Smooth muscle cell (in vitro differentiated cells): Measurements from ENCODE around the gene FBXO9. TPM values are rescaled to one million over a fixed set of nuclear protein-coding genes. Genes with fewer than 3 reads are reported as not detected.

Experiments
- DNase-seq: peaks from one replicate; lab custom pipeline; 2025; ENCODE audit not compliant: unreplicated experiment; lab: John Stamatoyannopoulos, UW
- H2AFZ ChIP-seq: fragments of 200-600 bp; sonication (generic); 2 replicates; pipeline ENCODE4 v1.6.0; 2016; ENCODE audit warnings: antibody characterized with exemption, low read depth, mild to moderate bottlenecking
- H3F3A ChIP-seq: fragments of 200-600 bp; sonication (generic); 2 replicates; pipeline ENCODE4 v1.6.0; 2017; ENCODE audit warnings: antibody characterized with exemption, low read depth
- H3K27ac ChIP-seq: fragments of 200-600 bp; sonication (generic); 2 replicates; pipeline ENCODE4 v1.5.1; 2016; ENCODE audit warnings: low read depth, mild to moderate bottlenecking
- H3K27me3 ChIP-seq: fragments of 200-600 bp; sonication (generic); 2 replicates; pipeline ENCODE4 v1.6.1; 2016; ENCODE audit warnings: low read depth, mild to moderate bottlenecking
- H3K36me3 ChIP-seq: fragments of 200-600 bp; sonication (generic); 2 replicates; pipeline ENCODE4 v1.5.1; 2016; ENCODE audit warnings: low read depth
- H3K4me1 ChIP-seq: fragments of 200-600 bp; sonication (generic); 2 replicates; pipeline ENCODE4 v1.5.1; 2016; ENCODE audit warnings: low read depth
- H3K4me2 ChIP-seq: fragments of 200-600 bp; sonication (generic); 2 replicates; pipeline ENCODE4 v1.6.0; 2016; ENCODE audit warnings: mild to moderate bottlenecking
- H3K4me3 ChIP-seq: fragments of 200-600 bp; sonication (generic); 2 replicates; pipeline ENCODE4 v1.5.1; 2016; ENCODE audit warnings: mild to moderate bottlenecking
- H3K79me2 ChIP-seq: fragments of 200-600 bp; sonication (generic); 2 replicates; pipeline ENCODE4 v1.6.0; 2016; ENCODE audit warnings: low read depth, mild to moderate bottlenecking
- H3K9ac ChIP-seq: fragments of 200-600 bp; sonication (generic); 2 replicates; pipeline ENCODE4 v1.6.0; 2016; ENCODE audit warnings: low read depth
- H3K9me3 ChIP-seq: fragments of 200-600 bp; sonication (generic); replicated peaks from 2 replicates; pipeline ENCODE4 v1.5.1; 2016; ENCODE audit warnings: low read depth
- H4K20me1 ChIP-seq: fragments of 200-600 bp; sonication (generic); 2 replicates; pipeline ENCODE4 v1.6.0; 2016; ENCODE audit warnings: low read depth
- CTCF ChIP-seq: fragments of 200-600 bp; sonication (generic); IDR thresholded peaks from 2 replicates; pipeline ENCODE4 v1.5.1; 2017; ENCODE audit warnings: borderline replicate concordance, mild to moderate bottlenecking, antibody characterized with exemption; ENCODE audit not compliant: insufficient read depth, poor library complexity, severe bottlenecking
- WGBS: methylation state at CpG from one replicate; pipeline ENCODE4 v1.1.7; 2016; ENCODE audit warnings: low lambda C conversion rate; 5-methylcytosine and 5-hydroxymethylcytosine counted together
- polyA plus RNA-seq: library from polyadenylated mRNA; unstranded; fragments of >200 nt; fragmentation: Nextera tagmentation; extraction: Ambion mirVana; gene quantifications from 2 replicates; pipeline ENCODE4 v1.2.1, GENCODE V29; 2016
- total RNA-seq: library from RNA; depleted of rRNA; stranded (reverse); fragments of >200 nt; gene quantifications from 2 replicates; pipeline ENCODE4 v1.2.3, GENCODE V29; 2014

Gene FBXO9
- total and polyA plus RNA-seq, 2 experiments from 2014 or later, result 25.5 to 55.1 TPM

DNA sequence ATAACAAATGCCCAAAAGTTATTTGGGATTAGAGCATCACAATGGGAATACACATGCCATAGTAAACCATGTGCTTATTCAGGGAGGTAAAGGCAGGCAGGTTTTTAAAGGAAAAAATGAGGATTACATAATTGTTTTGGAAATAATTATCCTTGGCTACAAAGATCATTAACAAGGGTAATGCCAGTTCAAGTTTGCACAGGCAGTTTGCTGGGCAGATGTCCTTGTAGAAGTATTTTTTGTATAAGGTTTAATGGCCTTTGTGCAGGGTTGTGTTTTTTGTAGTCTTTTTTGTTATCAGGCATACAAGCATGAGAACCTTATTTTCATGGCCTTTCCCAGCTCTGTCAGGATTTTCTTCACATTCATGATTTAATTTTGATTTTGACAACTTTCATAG lies 24.7 kb downstream of the FBXO9 start:
- peaks cover 41% of the 10 kb centered on the region for H3K36me3 ChIP-seq

DNA sequence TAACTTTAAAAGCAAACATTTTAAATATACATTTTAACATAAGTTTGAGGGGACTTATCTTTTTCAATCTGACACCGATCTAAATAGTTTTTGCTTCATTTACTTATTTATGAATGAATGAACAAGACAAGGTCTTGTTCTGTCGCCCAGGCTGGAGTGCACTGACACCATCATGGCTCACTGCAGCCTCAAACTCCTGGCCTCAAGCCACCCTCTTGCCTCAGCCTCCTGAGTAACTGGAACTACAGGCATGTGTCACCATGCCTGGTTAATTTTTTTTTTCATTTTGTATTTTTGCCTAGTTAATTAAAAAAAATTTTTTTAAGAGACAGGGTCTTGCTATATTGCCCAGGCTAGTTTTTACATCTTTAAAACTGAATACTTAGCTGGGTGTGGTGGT lies 25.4 kb downstream of the FBXO9 start:
- Histone ChIP-seq H3K36me3 (peaks cover 47% of the 10 kb centered on the region), H3K4me3 (no peak overlapping the region), H3K9me3 (no peaks in the 10 kb centered on the region), H3K9ac (no peak overlapping the region), H3K4me2 (no peak overlapping the region), H3K27ac (no peak overlapping the region), H3K79me2 (no peaks in the 10 kb centered on the region), H2AFZ (no peak overlapping the region), H3F3A (no peaks in the 10 kb centered on the region), H3K4me1 (no peaks in the 10 kb centered on the region), H4K20me1 (no peaks in the 10 kb centered on the region), H3K27me3 (no peaks in the 10 kb centered on the region)
- no peak for TF ChIP-seq CTCF
- no peak for DNase-seq
- 99% methylated on average over 2 of the region's 2 CpGs for WGBS

More for the DNA sequence above, 24.7 kb downstream of the FBXO9 start:
- no peak for TF ChIP-seq CTCF
- no peak for DNase-seq
- H3F3A ChIP-seq, result no peaks in the 10 kb centered on the region
- no peak overlapping the region for H2AFZ ChIP-seq
- H3K27ac ChIP-seq, result no peak overlapping the region
- no peaks in the 10 kb centered on the region for H3K79me2 ChIP-seq
- no peaks in the 10 kb centered on the region for H3K27me3 ChIP-seq
- no peak overlapping the region for H3K4me2 ChIP-seq
- no peaks in the 10 kb centered on the region for H3K4me1 ChIP-seq
- H4K20me1 ChIP-seq, result no peaks in the 10 kb centered on the region
- H3K9ac ChIP-seq, result no peak overlapping the region
- no peaks in the 10 kb centered on the region for H3K9me3 ChIP-seq
- no peak overlapping the region for H3K4me3 ChIP-seq

- Histone ChIP-seq H3K27ac (no peak overlapping the region), H3K36me3 (peaks cover 39% of the 10 kb centered on the region), H4K20me1 (no peaks in the 10 kb centered on the region), H3K4me1 (no peaks in the 10 kb centered on the region), H3F3A (no peaks in the 10 kb centered on the region), H3K9me3 (no peaks in the 10 kb centered on the region), H3K4me3 (no peak overlapping the region), H3K4me2 (no peak overlapping the region), H3K79me2 (no peaks in the 10 kb centered on the region), H3K9ac (no peak overlapping the region), H2AFZ (no peak overlapping the region), H3K27me3 (no peaks in the 10 kb centered on the region)
- TF ChIP-seq CTCF, result no peak
- 95% methylated on average over 3 of the region's 3 CpGs for WGBS
- no peak for DNase-seq
Observed at GRCh38 chr6:53095270-53095669, 30.1 kb downstream of the FBXO9 start.

GRCh38 chr6:53095716-53096115 lies 30.5 kb downstream of the FBXO9 start:
- no peaks in the 10 kb centered on the region for H3F3A ChIP-seq
- no peaks in the 10 kb centered on the region for H4K20me1 ChIP-seq
- no peak for TF ChIP-seq CTCF
- no peak overlapping the region for H2AFZ ChIP-seq
- no peak overlapping the region for H3K4me2 ChIP-seq
- H3K27ac ChIP-seq, result no peak overlapping the region
- WGBS, result 83% methylated on average over 1 of the region's 1 CpG
- no peak for DNase-seq
- H3K4me1 ChIP-seq, result no peaks in the 10 kb centered on the region
- no peak overlapping the region for H3K4me3 ChIP-seq
- H3K9me3 ChIP-seq, result no peaks in the 10 kb centered on the region
- H3K79me2 ChIP-seq, result no peaks in the 10 kb centered on the region
- no peaks in the 10 kb centered on the region for H3K27me3 ChIP-seq
- H3K9ac ChIP-seq, result no peak overlapping the region
- peaks cover 35% of the 10 kb centered on the region for H3K36me3 ChIP-seq
